HG02981 (cell line): ENCODE data around the gene ZNF669.

ENCODE experiments used
- ATAC-seq: cut with Tn5 transposase; IDR thresholded peaks from one replicate; pipeline ENCODE4 v1.9.1; 2021; ENCODE audit warnings: mild to moderate bottlenecking, moderate library complexity; ENCODE audit not compliant: unreplicated experiment

The ZNF669 gene

GRCh38 chr1:247111700-247112478 is 7.7 kb upstream of the ZNF669 start:
- ATAC-seq: no peak

GRCh38 chr1:247111259-247111699 is 7.1 kb upstream of the ZNF669 start:
- ATAC-seq: no peak

DNA sequence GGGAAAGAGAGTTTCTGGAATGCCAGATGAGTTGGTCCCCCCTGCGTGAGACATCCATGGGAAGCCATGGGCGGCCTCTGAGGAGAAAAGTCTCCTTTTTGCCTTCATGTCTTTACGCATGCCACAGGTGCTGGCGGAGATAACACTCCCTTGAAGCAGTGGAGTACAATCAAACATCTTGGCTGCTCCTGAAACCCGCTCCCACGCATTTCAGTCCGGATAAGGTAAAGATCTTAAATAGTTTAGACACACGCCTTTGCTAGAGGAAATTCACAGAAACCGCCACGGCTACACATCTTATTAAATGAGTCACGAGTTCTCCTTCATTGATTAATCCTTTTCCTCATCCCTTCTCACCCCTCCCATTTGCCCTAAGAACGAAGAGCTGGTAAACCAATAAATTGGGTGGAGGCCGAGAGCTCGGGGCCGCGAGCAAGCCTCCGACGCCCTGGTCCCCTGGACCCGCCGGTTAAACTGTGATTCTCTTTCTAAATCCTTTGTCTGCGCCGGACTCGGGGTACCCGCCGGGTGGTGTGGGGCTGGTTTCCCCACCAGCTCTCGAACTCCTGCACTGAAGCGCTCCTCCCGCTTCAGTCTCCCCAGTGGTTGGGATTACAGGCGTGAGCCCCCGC is 6.6 kb upstream of the ZNF669 start:
- no peak for ATAC-seq

- ATAC-seq: no peak
These were observed 3.5 kb upstream of the ZNF669 start for GRCh38 chr1:247107694-247108093.

GRCh38 chr1:247105966-247106365 is 1.8 kb upstream of the ZNF669 start:
- ATAC-seq: no peak

GRCh38 chr1:247104965-247105364 is 809 bp upstream of the ZNF669 start:
- no peak for ATAC-seq

DNA sequence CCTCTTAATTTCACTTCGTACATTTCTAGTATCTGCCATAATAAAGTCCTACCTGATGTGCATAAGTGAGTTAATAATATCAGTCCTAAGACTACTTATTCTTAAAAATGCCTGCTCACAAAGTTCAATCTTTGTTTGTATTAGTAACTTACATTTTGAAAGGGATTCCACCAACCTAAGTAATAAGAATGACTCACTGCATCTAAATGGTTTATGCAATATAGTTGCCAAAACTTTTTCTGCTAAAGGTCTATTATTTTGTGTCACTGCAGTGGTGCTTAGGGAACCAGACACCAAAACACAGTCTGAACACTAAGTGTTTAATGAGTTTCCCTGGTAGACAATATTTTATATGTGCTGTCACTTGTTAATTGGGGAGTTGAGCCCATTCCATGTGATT is 1.8 kb downstream of the ZNF669 start:
- ATAC-seq: no peak

- no peak for ATAC-seq
These were observed 3.4 kb downstream of the ZNF669 start for GRCh38 chr1:247100676-247101279.

DNA sequence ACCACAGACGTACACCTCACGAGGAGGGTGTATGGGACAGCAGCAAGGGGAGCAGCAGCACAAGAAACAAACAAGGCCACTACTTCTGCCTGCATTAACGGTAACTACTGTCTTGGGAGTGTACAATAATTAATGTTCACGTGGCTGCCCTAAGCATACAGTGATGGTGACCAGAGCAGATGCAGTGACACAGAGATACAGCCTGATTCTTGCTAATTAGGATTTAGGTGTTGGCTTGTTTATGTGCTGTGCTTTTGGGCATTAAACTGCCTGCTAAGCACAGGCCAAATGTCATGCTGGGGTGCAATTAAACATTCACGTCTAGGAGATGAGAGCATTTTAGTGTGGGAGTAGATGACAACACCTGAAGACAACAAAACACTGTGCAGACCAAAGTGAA is 7.2 kb downstream of the ZNF669 start:
- ATAC-seq: no peak

GRCh38 chr1:247096544-247096943 is 7.6 kb downstream of the ZNF669 start:
- ATAC-seq: no peak

DNA sequence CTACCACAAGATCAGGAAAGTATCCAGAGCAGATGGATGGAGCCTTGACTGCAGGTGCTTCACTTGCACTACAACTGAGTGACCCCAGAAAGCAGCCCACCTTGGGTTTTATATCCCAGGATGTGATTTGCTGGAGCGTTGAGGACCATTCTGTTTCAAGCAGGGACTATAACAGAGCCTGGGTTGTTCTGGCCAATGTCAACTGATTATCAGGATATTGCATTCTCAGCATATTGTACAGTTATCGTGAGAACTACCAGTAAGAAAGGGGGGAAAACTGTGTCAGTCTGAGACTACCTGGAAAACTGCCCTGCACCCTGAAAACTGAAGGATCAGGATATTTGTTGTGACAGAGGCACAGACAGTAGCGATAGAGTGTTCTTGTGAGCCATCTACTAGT is 8.0 kb downstream of the ZNF669 start:
- ATAC-seq: no peak

GRCh38 chr1:247090455-247090854 is 13.7 kb downstream of the ZNF669 start:
- ATAC-seq: no peak

GRCh38 chr1:247089616-247090375 is 14.4 kb downstream of the ZNF669 start:
- no peak for ATAC-seq

GRCh38 chr1:247088967-247089366 is 15.2 kb downstream of the ZNF669 start:
- no peak for ATAC-seq

- no peak for ATAC-seq
These were observed 16.9 kb downstream of the ZNF669 start for GRCh38 chr1:247087256-247087655.

DNA sequence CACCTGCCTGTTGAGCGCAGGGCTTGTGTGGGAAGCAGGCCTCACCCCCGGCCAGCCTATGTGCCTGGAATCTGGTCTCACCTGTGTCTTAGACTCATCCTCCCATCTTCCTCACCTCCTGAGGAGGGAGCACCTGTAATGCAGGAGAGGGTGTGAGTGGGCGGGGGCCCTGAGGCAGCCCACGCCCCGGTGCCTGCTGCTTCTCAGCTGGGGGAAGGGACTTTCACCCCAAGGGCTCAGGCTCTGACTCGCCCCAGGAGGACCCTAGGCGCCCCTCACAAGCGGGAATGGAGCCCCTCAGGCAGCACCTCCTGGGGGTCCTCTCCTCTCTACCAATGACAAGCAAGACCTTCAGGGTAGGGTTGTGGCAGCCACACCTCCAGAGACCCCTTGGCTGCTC is 18.8 kb downstream of the ZNF669 start:
- ATAC-seq: no peak

- no peak for ATAC-seq
These were observed 19.4 kb downstream of the ZNF669 start for GRCh38 chr1:247084771-247085170.

- no peak for ATAC-seq
These were observed 24.8 kb downstream of the ZNF669 start for GRCh38 chr1:247079141-247079874.

GRCh38 chr1:247078258-247079140 is 25.7 kb downstream of the ZNF669 start, which contains the start of gene ZNF670:
ZNF670 (minus strand) TSS chr1:247078811; CDS start chr1:247078596, 215 bp downstream.
- peak; percentile 100 for ATAC-seq

GRCh38 chr1:247077876-247078257 is 26.3 kb downstream of the ZNF669 start:
- ATAC-seq: no peak
